CD14-positive monocyte (primary cell): ENCODE measurements around the gene IRF7. TPM values are rescaled to one million over a fixed set of nuclear protein-coding genes. Genes with fewer than 3 reads are reported as not detected.

Experiments used
- DNase-seq, 3 donors: peaks; one replicate each; pipeline ENCODE4 v3.0.0-alpha.2; 2011 to 2022
- H2AFZ ChIP-seq: 2 replicates; pipeline ENCODE4 v1.6.0; 2012; ENCODE audit warnings: mild to moderate bottlenecking, low read depth, low read length, inconsistent platforms; ENCODE audit not compliant: insufficient read depth, poor library complexity, severe bottlenecking
- H3K27ac ChIP-seq, 2 donors: 1 replicate in 1 of 2; 2 replicates in 1 of 2; pipeline ENCODE4 v1.5.1; 2012 to 2013; ENCODE audit warnings: low read length in 2 of 2, control low read depth in 1 of 2, inconsistent platforms in 1 of 2, low read depth in 1 of 2, mild to moderate bottlenecking in 1 of 2
- H3K27me3 ChIP-seq, 2 donors: one replicate each; pipeline versions ENCODE4 v1.6.0 to v1.6.1; 2011 to 2013; ENCODE audit warnings: low read length in 2 of 2; ENCODE audit not compliant: control insufficient read depth in 2 of 2, insufficient read depth in 2 of 2
- H3K36me3 ChIP-seq, 2 donors: replicated peaks in 1 of 2; 1 replicate in 1 of 2; 2 replicates in 1 of 2; pipeline versions ENCODE4 v1.5.1 to v1.6.1; 2012 to 2013; ENCODE audit warnings: low read length in 2 of 2, control low read depth in 1 of 2, inconsistent platforms in 1 of 2, mild to moderate bottlenecking in 1 of 2; ENCODE audit not compliant: insufficient read depth in 2 of 2, control insufficient read depth in 1 of 2
- H3K4me1 ChIP-seq, 2 donors: 1 replicate in 1 of 2; 2 replicates in 1 of 2; pipeline versions ENCODE4 v1.5.1 to v1.6.1; 2012 to 2013; ENCODE audit warnings: low read length in 2 of 2, control low read depth in 1 of 2, inconsistent platforms in 1 of 2, mild to moderate bottlenecking in 1 of 2, moderate library complexity in 1 of 2; ENCODE audit not compliant: insufficient read depth in 2 of 2, control insufficient read depth in 1 of 2
- H3K4me2 ChIP-seq: replicated peaks from 2 replicates; pipeline ENCODE3; 2012; ENCODE audit warnings: low read length, moderate library complexity, mild to moderate bottlenecking; ENCODE audit not compliant: poor library complexity, severe bottlenecking; ENCODE audit errors: extremely low read depth
- H3K4me3 ChIP-seq, 3 experiments: fragments of 200-600 bp in 1 of 3; sonication (generic) in 1 of 3; replicated peaks in 1 of 3; 1 replicate in 2 of 3; 2 replicates in 1 of 3; pipeline ENCODE4 v1.5.1; 2011 to 2013; ENCODE audit warnings: low read length in 3 of 3, mild to moderate bottlenecking in 3 of 3, control low read depth in 2 of 3, low read depth in 2 of 3, inconsistent platforms in 1 of 3, moderate library complexity in 1 of 3
- H3K79me2 ChIP-seq: 2 replicates; pipeline ENCODE4 v1.6.0; 2012; ENCODE audit warnings: mild to moderate bottlenecking, control low read depth, inconsistent platforms, low read length, moderate library complexity; ENCODE audit not compliant: insufficient read depth
- H3K9ac ChIP-seq: 2 replicates; pipeline ENCODE4 v1.6.0; 2017; ENCODE audit warnings: low read length, mild to moderate bottlenecking; ENCODE audit not compliant: insufficient read depth, poor library complexity, severe bottlenecking
- H3K9me3 ChIP-seq, 2 donors: replicated peaks in 1 of 2; 1 replicate in 1 of 2; 2 replicates in 1 of 2; pipeline versions ENCODE4 v1.5.1 to v1.6.1; 2012 to 2013; ENCODE audit warnings: low read length in 2 of 2, control low read depth in 1 of 2; ENCODE audit not compliant: control insufficient read depth in 1 of 2, insufficient read depth in 1 of 2
- H4K20me1 ChIP-seq: 2 replicates; pipeline ENCODE4 v1.6.0; 2012; ENCODE audit warnings: mild to moderate bottlenecking, low read length, control low read depth, moderate library complexity; ENCODE audit not compliant: insufficient read depth
- H3K27ac Mint-ChIP-seq, 7 donors: one replicate each; pipeline ENCODE4 v1.8.0; 2020; ENCODE audit warnings: mild to moderate bottlenecking in 7 of 7, mixed read lengths in 7 of 7, moderate library complexity in 6 of 7, inconsistent platforms in 2 of 7
- H3K27me3 Mint-ChIP-seq, 3 donors: one replicate each; pipeline ENCODE4 v1.8.0; 2021 to 2022; ENCODE audit warnings: low read depth in 3 of 3, mild to moderate bottlenecking in 3 of 3, mixed read lengths in 3 of 3, moderate library complexity in 3 of 3, inconsistent platforms in 1 of 3
- H3K36me3 Mint-ChIP-seq, 2 donors: one replicate each; pipeline ENCODE4 v1.8.0; 2020; ENCODE audit warnings: mixed read lengths in 2 of 2, inconsistent platforms in 1 of 2, mild to moderate bottlenecking in 1 of 2
- H3K4me1 Mint-ChIP-seq: one replicate; pipeline ENCODE4 v1.8.0; 2020; ENCODE audit warnings: mild to moderate bottlenecking, mixed read lengths
- H3K4me3 Mint-ChIP-seq, 2 donors: one replicate each; pipeline ENCODE4 v1.8.0; 2020; ENCODE audit warnings: mild to moderate bottlenecking in 2 of 2, mixed read lengths in 2 of 2, moderate library complexity in 1 of 2
- H3K9me3 Mint-ChIP-seq, 7 donors: one replicate each; pipeline ENCODE4 v1.8.0; 2020 to 2022; ENCODE audit warnings: mixed read lengths in 7 of 7, mild to moderate bottlenecking in 6 of 7, moderate library complexity in 6 of 7, inconsistent platforms in 2 of 7
- WGBS: methylation state at CpG from one replicate; pipeline ENCODE4 v1.1.5; 2013; ENCODE audit warnings: missing lambda C conversion rate; ENCODE audit not compliant: insufficient coverage; 5-methylcytosine and 5-hydroxymethylcytosine counted together
- intact Hi-C, 2 donors: fragments of 100-400 bp; cut with micrococcal nuclease; formaldehyde crosslinking; loops; one replicate each; pipeline versions ENCODE4 v1.15.0 to v1.15.1; 2023
- polyA plus RNA-seq, 3 donors: library from polyadenylated mRNA; depleted of rRNA in 1 of 3; unstranded in 2 of 3; stranded (reverse) in 1 of 3; fragments of 300-500 nt in 2 of 3; fragments of >200 nt in 1 of 3; fragmentation: Illumina TruSeq in 2 of 3; gene quantifications; 1 replicate in 2 of 3; 2 replicates in 1 of 3; pipeline ENCODE4 v1.2.3, GENCODE V29; 2012 to 2021
- TF ChIP-seq, protein P1 (sequence below): fragments of 200-600 bp; IDR thresholded peaks from one replicate; pipeline ENCODE4 v1.8.0; 2022; ENCODE audit warnings: antibody characterized with exemption, mild to moderate bottlenecking

The IRF7 gene
- polyA plus RNA-seq, 3 donors: 38.6 to 125 (median 42.9) TPM

DNA sequence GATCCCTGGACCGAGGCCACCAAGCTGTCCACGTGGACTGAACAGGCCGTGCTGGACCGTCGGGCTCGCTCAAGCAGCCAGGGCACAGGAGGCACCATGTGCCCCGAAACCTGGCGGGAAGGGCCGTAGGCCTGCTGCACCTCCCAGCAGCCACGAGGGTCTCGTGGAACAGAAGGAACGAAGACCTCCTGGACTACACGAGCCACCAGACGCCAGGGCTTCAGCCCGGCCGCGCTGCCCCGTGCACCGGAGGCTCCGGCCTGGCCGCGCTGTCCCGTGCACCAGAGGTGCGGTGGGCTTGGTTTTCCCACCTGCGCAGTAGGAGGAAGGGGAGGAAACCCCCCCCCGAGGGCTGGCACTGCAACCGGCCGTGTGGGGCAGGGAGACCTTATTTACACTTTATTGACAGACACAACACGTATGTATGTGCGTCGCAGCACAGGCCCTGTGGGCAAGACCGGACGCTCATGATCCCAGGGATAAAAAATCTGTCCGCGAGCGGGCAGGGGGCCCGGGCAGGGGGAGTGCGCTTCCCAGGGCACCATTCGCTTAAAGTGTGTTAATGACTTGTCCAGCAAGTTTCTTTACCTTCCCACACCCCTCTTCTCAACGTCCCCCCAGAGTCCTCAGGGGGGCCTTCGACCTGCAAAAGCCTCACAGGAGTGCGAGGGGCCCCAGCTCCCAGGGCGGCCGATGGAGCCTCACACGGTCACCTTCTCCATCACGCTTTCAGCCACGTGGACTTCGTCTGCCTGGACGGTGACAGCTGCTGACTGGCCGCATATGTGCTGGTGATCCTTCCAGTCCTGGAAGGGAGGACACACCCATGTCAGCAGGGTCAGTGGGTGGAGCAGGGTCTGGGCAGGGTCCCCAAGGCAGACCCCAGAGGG is 28.3 kb upstream of the IRF7 start:
- H3K79me2 ChIP-seq: no peaks in the 10 kb centered on the region
- intact Hi-C loops: no loop called here
- peaks cover 4 to 16% of the 10 kb centered on the region in 2 donors for H3K27me3 ChIP-seq
- H3K9ac ChIP-seq: no peak overlapping the region
- peaks cover 0 to 6% of the 10 kb centered on the region in 2 donors for H3K9me3 ChIP-seq
- H2AFZ ChIP-seq: no peak overlapping the region
- H3K27ac ChIP-seq: no peak overlapping the region
- H3K4me3 Mint-ChIP-seq: no peak overlapping the region
- H3K36me3 ChIP-seq: peaks cover 25 to 63% of the 10 kb centered on the region in 2 donors
- H3K4me1 Mint-ChIP-seq: peaks cover 6% of the 10 kb centered on the region
- H3K4me3 ChIP-seq: no peak overlapping the region
- no peak for DNase-seq
- H3K27ac Mint-ChIP-seq: peak overlapping the region in 1 of 7 donors; percentile 25
- peaks cover 16 to 20% of the 10 kb centered on the region in 2 donors for H3K4me1 ChIP-seq
- H3K27me3 Mint-ChIP-seq: peaks cover 9 to 24% (median 15%) of the 10 kb centered on the region in 3 donors
- 96% methylated on average over 42 of the region's 50 CpGs for WGBS
- H3K4me2 ChIP-seq: no peak overlapping the region
- H4K20me1 ChIP-seq: peaks cover 11% of the 10 kb centered on the region
- H3K36me3 Mint-ChIP-seq: peaks cover 28 to 69% of the 10 kb centered on the region in 2 donors
- TF ChIP-seq, protein P1, sequence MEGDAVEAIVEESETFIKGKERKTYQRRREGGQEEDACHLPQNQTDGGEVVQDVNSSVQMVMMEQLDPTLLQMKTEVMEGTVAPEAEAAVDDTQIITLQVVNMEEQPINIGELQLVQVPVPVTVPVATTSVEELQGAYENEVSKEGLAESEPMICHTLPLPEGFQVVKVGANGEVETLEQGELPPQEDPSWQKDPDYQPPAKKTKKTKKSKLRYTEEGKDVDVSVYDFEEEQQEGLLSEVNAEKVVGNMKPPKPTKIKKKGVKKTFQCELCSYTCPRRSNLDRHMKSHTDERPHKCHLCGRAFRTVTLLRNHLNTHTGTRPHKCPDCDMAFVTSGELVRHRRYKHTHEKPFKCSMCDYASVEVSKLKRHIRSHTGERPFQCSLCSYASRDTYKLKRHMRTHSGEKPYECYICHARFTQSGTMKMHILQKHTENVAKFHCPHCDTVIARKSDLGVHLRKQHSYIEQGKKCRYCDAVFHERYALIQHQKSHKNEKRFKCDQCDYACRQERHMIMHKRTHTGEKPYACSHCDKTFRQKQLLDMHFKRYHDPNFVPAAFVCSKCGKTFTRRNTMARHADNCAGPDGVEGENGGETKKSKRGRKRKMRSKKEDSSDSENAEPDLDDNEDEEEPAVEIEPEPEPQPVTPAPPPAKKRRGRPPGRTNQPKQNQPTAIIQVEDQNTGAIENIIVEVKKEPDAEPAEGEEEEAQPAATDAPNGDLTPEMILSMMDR: no peak
- H3K9me3 Mint-ChIP-seq: peaks cover 0 to 4% (median 3%) of the 10 kb centered on the region in 7 donors

- intact Hi-C loops: no loop called here
Measured at GRCh38 chr11:643366-643765, 27.6 kb upstream of the IRF7 start.

More at GRCh38 chr11:643366-643765, 27.6 kb upstream of the IRF7 start:
- no peak overlapping the region for H3K27ac ChIP-seq
- H3K4me3 ChIP-seq: no peak overlapping the region
- no peak overlapping the region for H3K9ac ChIP-seq
- Mint-ChIP-seq H3K4me3 (no peak overlapping the region), H3K27me3 (peaks cover 16 to 31% (median 22%) of the 10 kb centered on the region in 3 donors), H3K4me1 (peaks cover 6% of the 10 kb centered on the region), H3K9me3 (peaks cover 0 to 10% (median 8%) of the 10 kb centered on the region in 7 donors), H3K27ac (no peak overlapping the region), H3K36me3 (peaks cover 28 to 64% of the 10 kb centered on the region in 2 donors)
- WGBS: 82% methylated on average over 9 of the region's 9 CpGs
- no peak for DNase-seq
- H3K79me2 ChIP-seq: no peaks in the 10 kb centered on the region
- TF ChIP-seq, protein P1: no peak
- H3K4me1 ChIP-seq: peaks cover 16 to 20% of the 10 kb centered on the region in 2 donors
- peaks cover 11% of the 10 kb centered on the region for H4K20me1 ChIP-seq
- no peak overlapping the region for H2AFZ ChIP-seq
- peaks cover 0 to 7% of the 10 kb centered on the region in 2 donors for H3K9me3 ChIP-seq
- H3K4me2 ChIP-seq: no peak overlapping the region
- peaks cover 25 to 56% of the 10 kb centered on the region in 2 donors for H3K36me3 ChIP-seq
- H3K27me3 ChIP-seq: peaks cover 9 to 23% of the 10 kb centered on the region in 2 donors
